ENCODE results near the gene TTC29.
"Not testable (repeated sequence)": the region's sequence is repeated elsewhere in the genome, so short reads cannot be mapped to it uniquely, and the experiment has no call there.

- TF ChIP-seq, protein P1, sequence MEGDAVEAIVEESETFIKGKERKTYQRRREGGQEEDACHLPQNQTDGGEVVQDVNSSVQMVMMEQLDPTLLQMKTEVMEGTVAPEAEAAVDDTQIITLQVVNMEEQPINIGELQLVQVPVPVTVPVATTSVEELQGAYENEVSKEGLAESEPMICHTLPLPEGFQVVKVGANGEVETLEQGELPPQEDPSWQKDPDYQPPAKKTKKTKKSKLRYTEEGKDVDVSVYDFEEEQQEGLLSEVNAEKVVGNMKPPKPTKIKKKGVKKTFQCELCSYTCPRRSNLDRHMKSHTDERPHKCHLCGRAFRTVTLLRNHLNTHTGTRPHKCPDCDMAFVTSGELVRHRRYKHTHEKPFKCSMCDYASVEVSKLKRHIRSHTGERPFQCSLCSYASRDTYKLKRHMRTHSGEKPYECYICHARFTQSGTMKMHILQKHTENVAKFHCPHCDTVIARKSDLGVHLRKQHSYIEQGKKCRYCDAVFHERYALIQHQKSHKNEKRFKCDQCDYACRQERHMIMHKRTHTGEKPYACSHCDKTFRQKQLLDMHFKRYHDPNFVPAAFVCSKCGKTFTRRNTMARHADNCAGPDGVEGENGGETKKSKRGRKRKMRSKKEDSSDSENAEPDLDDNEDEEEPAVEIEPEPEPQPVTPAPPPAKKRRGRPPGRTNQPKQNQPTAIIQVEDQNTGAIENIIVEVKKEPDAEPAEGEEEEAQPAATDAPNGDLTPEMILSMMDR (IDR thresholded peaks at IDR 0.05; ENCODE audit: insufficient read depth, low read length, poor library complexity, severe bottlenecking), result not testable (repeated sequence)
- TF ChIP-seq EZH2phosphoT487 (conservative IDR thresholded peaks at IDR 0.05; ENCODE audit: low read length), result not testable (repeated sequence)
Measured at GRCh38 chr4:146822980-146823379, 122.7 kb downstream of the TTC29 start.
